HG03095 (cell line): ENCODE results near the gene TTC12.

Experiments used
- ATAC-seq: cut with Tn5 transposase; IDR thresholded peaks from one replicate; pipeline ENCODE4 v1.9.1; 2021; ENCODE audit warnings: moderate library complexity; ENCODE audit not compliant: unreplicated experiment

TTC12 gene

GRCh38 chr11:113398669-113399430 lies 84.5 kb downstream of the TTC12 start:
- ATAC-seq: no peak

DNA sequence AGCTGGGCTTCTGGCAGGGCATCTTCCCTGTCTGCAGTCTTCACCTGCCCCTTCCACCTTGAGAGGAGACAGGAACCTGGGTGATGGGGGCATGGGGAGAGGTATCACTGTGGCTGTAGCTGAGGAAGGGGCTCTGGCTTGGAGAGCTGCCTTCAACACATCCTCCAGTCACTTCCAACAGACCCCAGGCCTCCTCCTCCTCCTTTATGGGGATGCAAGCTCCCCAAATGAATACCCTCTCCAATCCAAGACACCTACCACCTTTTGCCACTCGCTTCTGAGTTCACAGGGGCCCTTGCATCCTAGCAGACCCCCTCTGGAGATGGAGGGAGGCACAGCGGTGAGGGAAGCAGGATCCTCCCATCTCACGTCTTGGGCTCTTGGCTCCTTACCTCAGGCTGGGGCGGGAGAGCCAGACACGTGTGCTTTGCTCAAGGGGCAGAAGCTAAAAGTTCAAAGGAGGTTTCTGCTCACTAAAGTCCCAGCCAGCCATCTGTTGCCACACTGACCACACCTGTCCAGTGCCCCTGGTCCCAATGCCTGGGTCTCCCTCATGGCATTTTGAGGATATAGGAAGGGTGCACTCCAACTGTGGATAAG lies 86.3 kb downstream of the TTC12 start:
- no peak for ATAC-seq

DNA sequence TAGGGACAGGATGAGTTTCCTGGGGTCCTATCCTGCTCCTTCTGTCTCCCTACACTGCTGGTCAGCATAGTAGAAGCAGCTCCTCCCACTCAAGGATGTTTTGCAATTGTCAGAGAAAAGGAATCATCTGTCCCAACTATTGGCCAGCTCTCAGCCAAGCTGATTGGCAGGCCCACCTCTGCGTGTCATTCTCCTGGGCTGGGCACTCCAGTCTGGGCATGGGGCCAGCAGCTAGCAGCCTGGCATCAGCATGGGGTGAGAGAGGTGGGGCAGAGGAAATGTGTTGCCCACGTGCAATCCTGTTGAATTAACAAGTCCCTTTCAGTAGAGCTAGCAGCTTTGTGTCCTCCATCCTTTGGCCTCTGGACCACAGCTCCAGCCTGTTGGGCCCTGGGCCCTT lies 87.3 kb downstream of the TTC12 start:
- ATAC-seq: no peak

GRCh38 chr11:113404859-113405430 lies 90.6 kb downstream of the TTC12 start:
- ATAC-seq: no peak

- no peak for ATAC-seq
Observed at GRCh38 chr11:113405724-113406478, 91.5 kb downstream of the TTC12 start.

GRCh38 chr11:113407163-113407562 lies 92.8 kb downstream of the TTC12 start:
- no peak for ATAC-seq

DNA sequence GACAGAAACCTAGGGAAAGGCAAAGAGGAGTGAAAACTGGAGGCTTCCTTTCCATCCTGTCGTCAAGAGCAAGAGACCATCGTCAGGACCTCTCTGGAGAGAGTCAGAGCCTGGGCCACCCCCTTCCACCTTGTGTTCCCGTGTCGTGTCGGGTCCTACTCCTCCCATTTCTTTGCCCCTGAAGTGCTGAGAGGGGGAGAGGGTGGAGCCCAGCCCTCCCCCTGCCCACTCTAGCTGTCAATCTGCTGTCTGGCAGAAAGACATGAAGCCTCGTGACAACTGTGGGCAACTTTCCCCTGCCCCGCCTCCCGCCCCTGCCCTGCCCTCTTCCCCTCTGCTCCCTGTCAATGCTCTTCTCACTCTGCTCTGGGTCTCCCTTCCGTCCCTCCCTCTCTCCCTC lies 93.8 kb downstream of the TTC12 start:
- ATAC-seq: no peak

DNA sequence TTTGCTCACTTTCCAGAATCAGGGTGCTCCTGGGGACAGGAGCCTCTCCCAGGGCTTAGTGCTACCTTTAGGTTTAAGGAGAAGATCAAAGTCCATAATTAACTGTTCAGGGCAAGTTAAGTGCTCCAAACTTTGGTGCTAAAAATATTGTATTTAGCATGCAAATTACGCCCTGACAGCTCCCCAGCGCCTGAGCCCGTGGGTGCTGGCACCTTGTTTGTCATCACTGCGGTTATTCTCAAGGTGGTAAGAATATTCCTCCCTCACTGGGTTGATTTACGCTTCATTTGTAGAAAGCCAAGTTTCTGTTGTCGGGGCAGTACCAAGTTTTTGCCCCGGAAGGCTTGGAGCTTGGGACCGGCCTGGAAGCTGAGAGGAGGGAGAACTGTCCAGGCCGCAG lies 94.5 kb downstream of the TTC12 start:
- no peak for ATAC-seq

DNA sequence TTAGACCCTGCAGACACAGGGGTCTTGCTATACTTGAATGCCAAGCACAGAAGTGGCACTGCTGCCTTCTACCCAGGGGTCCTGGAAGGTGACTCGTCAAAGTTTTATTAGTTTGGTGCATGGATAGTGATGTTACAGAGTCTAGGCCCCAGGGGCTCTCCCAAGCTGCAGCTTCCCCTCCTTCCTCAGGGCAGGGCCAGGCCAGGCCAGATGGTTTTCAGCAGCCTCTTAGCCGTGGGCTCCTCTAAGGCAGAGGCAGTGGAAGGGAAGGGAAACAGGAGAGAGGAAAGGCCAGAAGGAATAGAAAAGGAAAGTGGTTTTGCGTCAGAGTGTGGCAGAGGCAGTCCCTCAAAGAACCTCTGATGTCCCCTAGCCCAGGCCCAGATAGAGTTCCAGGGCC lies 95.1 kb downstream of the TTC12 start:
- ATAC-seq: no peak

- ATAC-seq: no peak
Observed at GRCh38 chr11:113410414-113411135, 96.2 kb downstream of the TTC12 start.

- ATAC-seq: no peak
Observed at GRCh38 chr11:113411536-113411935, 97.2 kb downstream of the TTC12 start.

GRCh38 chr11:113412675-113413074 lies 98.3 kb downstream of the TTC12 start:
- ATAC-seq: no peak

GRCh38 chr11:113415343-113415742 lies 101.0 kb downstream of the TTC12 start:
- no peak for ATAC-seq
